ENCODE measurements around the gene FLT4. TPM values are rescaled to one million over a fixed set of nuclear protein-coding genes. Genes with fewer than 3 reads are reported as not detected.

The FLT4 gene
- total and polyA plus RNA-seq, 8 donors = 0.93 to 9.5 (median 3.1) TPM

- Histone ChIP-seq H3K36me3 (peaks cover under 1 to 54% (median 46%) of the 10 kb centered on the region in 4 donors), H3K4me3 (no peak overlapping the region), H3K4me1 (peaks cover 0 to 3% (median under 1%) of the 10 kb centered on the region in 4 donors), H3K27ac (no peak overlapping the region), H3K27me3 (no peaks in the 10 kb centered on the region), H3K9me3 (no peaks in the 10 kb centered on the region)
- WGBS, 5 donors = 85 to 95% (median 88%) methylated on average over 2 of the region's 2 CpGs
- DNase-seq = no peak
- no peak for TF ChIP-seq POLR2A (IDR thresholded peaks at IDR 0.05)
- TF ChIP-seq CTCF (IDR thresholded peaks at IDR 0.05) = no peak
- no peak for TF ChIP-seq EP300 (IDR thresholded peaks at IDR 0.05)
- TF ChIP-seq POLR2AphosphoS5 (IDR thresholded peaks at IDR 0.05) = no peak
- intact Hi-C loops (cut with DNase I; ENCODE audit: low total_unique reads) = no loop called here
These were observed 92.1 kb downstream of the FLT4 start for GRCh38 chr5:180557217-180557809.

GRCh38 chr5:180555168-180555921, 94.1 kb downstream of the FLT4 start:
- no peaks in the 10 kb centered on the region for H3K9me3 ChIP-seq
- TF ChIP-seq CTCF (IDR thresholded peaks at IDR 0.05) (no peak), POLR2A (IDR thresholded peaks at IDR 0.05) (no peak), POLR2AphosphoS5 (IDR thresholded peaks at IDR 0.05) (no peak), EP300 (IDR thresholded peaks at IDR 0.05) (no peak)
- H3K4me3 ChIP-seq = no peak overlapping the region
- no peaks in the 10 kb centered on the region for H3K27me3 ChIP-seq
- H3K27ac ChIP-seq = no peak overlapping the region
- DNase-seq = no peak
- intact Hi-C loops (cut with DNase I; ENCODE audit: low total_unique reads) = no loop called here
- WGBS, 5 donors = 85 to 92% (median 88%) methylated on average over 7 of the region's 7 CpGs
- H3K36me3 ChIP-seq = peaks cover 4 to 64% (median 59%) of the 10 kb centered on the region in 4 donors
- peaks cover 0 to 3% (median 0%) of the 10 kb centered on the region in 4 donors for H3K4me1 ChIP-seq

GRCh38 chr5:180553530-180553929, 95.9 kb downstream of the FLT4 start:
- WGBS, 5 donors = 84 to 92% (median 91%) methylated on average over 3 of the region's 3 CpGs
- no peaks in the 10 kb centered on the region for H3K27me3 ChIP-seq
- DNase-seq = no peak
- H3K36me3 ChIP-seq = peaks cover 4 to 70% (median 65%) of the 10 kb centered on the region in 4 donors
- no peaks in the 10 kb centered on the region for H3K9me3 ChIP-seq
- TF ChIP-seq EP300 (IDR thresholded peaks at IDR 0.05) = no peak
- TF ChIP-seq CTCF (IDR thresholded peaks at IDR 0.05) = no peak
- no peak for TF ChIP-seq POLR2A (IDR thresholded peaks at IDR 0.05)
- no peak for TF ChIP-seq POLR2AphosphoS5 (IDR thresholded peaks at IDR 0.05)
- H3K4me1 ChIP-seq = peaks cover 0 to 16% (median 5%) of the 10 kb centered on the region in 4 donors
- H3K4me3 ChIP-seq = no peak overlapping the region
- intact Hi-C loops (cut with DNase I; ENCODE audit: low total_unique reads) = no loop called here
- H3K27ac ChIP-seq = no peak overlapping the region

Other genes with a start within 250 kb of the FLT4 start
- gene CNOT6, start 155.2 kb downstream of the FLT4 start, total RNA-seq = 10 to 100 TPM; 11.6 to 38.2 (median 16.2) TPM
- gene CNOT6, start 155.2 kb downstream of the FLT4 start, polyA plus RNA-seq = 1 to 10 TPM; 4.7 to 8.5 (median 7.3) TPM
- 100 to 1,000 TPM in 1 of 5 donors, not detected in 4; 785 TPM for gene SCGB3A1, start 58.1 kb downstream of the FLT4 start, total RNA-seq
- gene SCGB3A1, start 58.1 kb downstream of the FLT4 start, polyA plus RNA-seq = 10 to 100 TPM in 1 of 3 donors, 1 to 10 TPM in 1, not detected in 1; 3.7 to 35.3 TPM
- gene OR2Y1, start 90.5 kb upstream of the FLT4 start, total RNA-seq = not detected
- not detected for gene OR2Y1, start 90.5 kb upstream of the FLT4 start, polyA plus RNA-seq
- 100 to 1,000 TPM in 3 of 5 donors, 10 to 100 TPM in 2; 57.2 to 656 (median 148) TPM for gene MGAT1, start 153.2 kb upstream of the FLT4 start, total RNA-seq
- gene MGAT1, start 153.2 kb upstream of the FLT4 start, polyA plus RNA-seq = 10 to 100 TPM; 52.8 to 63.3 (median 57.9) TPM
- 10 to 100 TPM in 4 of 5 donors, 1 to 10 TPM in 1; 8.2 to 46.9 (median 16.5) TPM for gene ZFP62, start 211.7 kb upstream of the FLT4 start, total RNA-seq
- 10 to 100 TPM in 2 of 3 donors, 1 to 10 TPM in 1; 7.8 to 20.5 (median 13.3) TPM for gene ZFP62, start 211.7 kb upstream of the FLT4 start, polyA plus RNA-seq
- gene BTNL8, start 249.6 kb upstream of the FLT4 start, total RNA-seq = 10 to 100 TPM in 2 of 5 donors, 1 to 10 TPM in 3; 2.2 to 22.0 (median 7.0) TPM
- gene BTNL8, start 249.6 kb upstream of the FLT4 start, polyA plus RNA-seq = 1 to 10 TPM in 1 of 3 donors, under 1 TPM in 2; 0.76 to 1.3 (median 0.80) TPM